HepG2 (cell line): Measurements from ENCODE around the gene RPL27A. TPM values are rescaled to one million over a fixed set of nuclear protein-coding genes. Genes with fewer than 3 reads are reported as not detected.
A peak's percentile ranks its signal among the peaks of the same experiment; 100 is the strongest.

Experiments
- CHCHD3 ChIP-seq: sonication (generic); formaldehyde crosslinking; IDR thresholded peaks from 2 replicates; pipeline ENCODE4 v1.8.0; 2022; ENCODE audit warnings: mild to moderate bottlenecking, missing genetic modification reagents, moderate library complexity
- CREM ChIP-seq, 2 experiments: sonication (generic) in 1 of 2; formaldehyde crosslinking in 1 of 2; IDR thresholded peaks; 2 replicates each; pipeline versions ENCODE4 v1.4.0 to v1.6.1; 2016 to 2020; ENCODE audit warnings: antibody characterized with exemption in 1 of 2, mild to moderate bottlenecking in 1 of 2, missing genetic modification reagents in 1 of 2
- GLI4 ChIP-seq: sonication (generic); formaldehyde crosslinking; IDR thresholded peaks from 2 replicates; pipeline ENCODE4 v1.5.1; 2020; ENCODE audit warnings: missing genetic modification reagents, mild to moderate bottlenecking, moderate library complexity, borderline replicate concordance
- JUND ChIP-seq: sonication (generic); formaldehyde crosslinking; IDR thresholded peaks from 2 replicates; pipeline ENCODE4 v1.8.0; 2022; ENCODE audit warnings: mild to moderate bottlenecking, missing genetic modification reagents
- MAX ChIP-seq: IDR thresholded peaks from 2 replicates; pipeline ENCODE4 v1.6.1; 2012; ENCODE audit warnings: inconsistent platforms
- MXD4 ChIP-seq: IDR thresholded peaks from 2 replicates; pipeline ENCODE4 v1.6.1; 2016; ENCODE audit warnings: mild to moderate bottlenecking, missing biosample characterization, missing genetic modification reagents
- PATZ1 ChIP-seq: sonication (generic); formaldehyde crosslinking; IDR thresholded peaks from 2 replicates; pipeline ENCODE4 v1.4.0; 2020; ENCODE audit warnings: missing genetic modification reagents
- PCBP1 ChIP-seq: fragments of 200-400 bp; formaldehyde crosslinking; IDR thresholded peaks from 2 replicates; pipeline ENCODE4 v1.6.1; 2017; ENCODE audit warnings: mild to moderate bottlenecking, low read depth, low read length, borderline replicate concordance
- POLR2A ChIP-seq, 2 experiments: IDR thresholded peaks; 2 replicates each; pipeline ENCODE4 v1.6.1; 2011; ENCODE audit warnings: low read depth in 2 of 2, low read length in 2 of 2, mild to moderate bottlenecking in 1 of 2, moderate library complexity in 1 of 2; ENCODE audit not compliant: insufficient read depth in 1 of 2
- SALL1 ChIP-seq: sonication (generic); formaldehyde crosslinking; IDR thresholded peaks from 2 replicates; pipeline ENCODE4 v1.8.0; 2022; ENCODE audit warnings: mild to moderate bottlenecking, missing genetic modification reagents
- SIX4 ChIP-seq: sonication (generic); formaldehyde crosslinking; IDR thresholded peaks from 2 replicates; pipeline ENCODE4 v1.4.0; 2020; ENCODE audit warnings: missing genetic modification reagents
- STAG1 ChIP-seq: sonication (generic); formaldehyde crosslinking; IDR thresholded peaks from 2 replicates; pipeline ENCODE4 v1.4.0; 2020; ENCODE audit warnings: missing genetic modification reagents
- TFAP4 ChIP-seq: sonication (generic); IDR thresholded peaks from 2 replicates; pipeline ENCODE4 v1.6.1; 2016; ENCODE audit warnings: low read depth, borderline replicate concordance
- ZBTB7B ChIP-seq: sonication (generic); formaldehyde crosslinking; IDR thresholded peaks from 2 replicates; pipeline ENCODE4 v1.4.0; 2020; ENCODE audit warnings: missing genetic modification reagents
- ZFP91 ChIP-seq: sonication (generic); formaldehyde crosslinking; IDR thresholded peaks from 2 replicates; pipeline ENCODE4 v1.9.0; 2022; ENCODE audit warnings: missing genetic modification reagents, mild to moderate bottlenecking, borderline replicate concordance
- ZMYM3 ChIP-seq: sonication (generic); formaldehyde crosslinking; IDR thresholded peaks from 2 replicates; pipeline ENCODE4 v1.5.1; 2020; ENCODE audit warnings: mild to moderate bottlenecking, missing genetic modification reagents
- ZNF225 ChIP-seq: sonication (generic); formaldehyde crosslinking; IDR thresholded peaks from 2 replicates; pipeline ENCODE4 v1.4.0; 2020; ENCODE audit warnings: mild to moderate bottlenecking, missing genetic modification reagents
- ZNF264 ChIP-seq: sonication (generic); formaldehyde crosslinking; IDR thresholded peaks from 2 replicates; pipeline ENCODE4 v1.4.0; 2020; ENCODE audit warnings: missing genetic modification reagents
- polyA plus RNA-seq, 8 experiments: library from polyadenylated mRNA; depleted of rRNA in 3 of 8; stranded (reverse) in 7 of 8; unstranded in 1 of 8; fragments of >200 nt; fragmentation: Illumina TruSeq in 4 of 8; extraction: Trizol in 4 of 8; gene quantifications; 2 replicates each; pipeline versions ENCODE4 v1.2.1 to v1.2.3, GENCODE V29; 2011 to 2016; ENCODE audit warnings: low read depth in 4 of 8, missing spikeins in 1 of 8, mixed read lengths in 1 of 8; ENCODE audit not compliant: insufficient read depth in 1 of 8
- total RNA-seq, 5 experiments: library from RNA; depleted of rRNA; stranded (reverse); fragments of >200 nt; fragmentation: Illumina TruSeq; extraction: Trizol; gene quantifications; 2 replicates each; pipeline ENCODE4 v1.2.3, GENCODE V29; 2016; ENCODE audit warnings: low read depth in 1 of 5
- TF ChIP-seq, protein P1 (sequence below): sonication (generic); formaldehyde crosslinking; IDR thresholded peaks from 2 replicates; pipeline ENCODE4 v1.8.0; 2022; ENCODE audit warnings: mild to moderate bottlenecking, missing genetic modification reagents
- TF ChIP-seq, protein P2 (sequence below): IDR thresholded peaks from 2 replicates; pipeline ENCODE4 v1.6.1; 2016; ENCODE audit warnings: mild to moderate bottlenecking

Gene RPL27A
- total and polyA plus RNA-seq, 2 of the 13 experiments (the other 11 are each of a cell fraction or from before 2014, with no cell fraction given): 1,531 to 2,153 TPM

GRCh38 chr11:8699903-8700302 lies 17.3 kb downstream of the RPL27A start (continued):
- peak; percentile 33; the same call in 1 of the 2 replicates for TF ChIP-seq STAG1
- peak; percentile 57; the same call in 1 of the 2 replicates for TF ChIP-seq ZFP91 (CRISPR knock-in tag)
- peak; percentile 61; the same call in 1 of the 2 replicates for TF ChIP-seq TFAP4
- TF ChIP-seq, protein P1, sequence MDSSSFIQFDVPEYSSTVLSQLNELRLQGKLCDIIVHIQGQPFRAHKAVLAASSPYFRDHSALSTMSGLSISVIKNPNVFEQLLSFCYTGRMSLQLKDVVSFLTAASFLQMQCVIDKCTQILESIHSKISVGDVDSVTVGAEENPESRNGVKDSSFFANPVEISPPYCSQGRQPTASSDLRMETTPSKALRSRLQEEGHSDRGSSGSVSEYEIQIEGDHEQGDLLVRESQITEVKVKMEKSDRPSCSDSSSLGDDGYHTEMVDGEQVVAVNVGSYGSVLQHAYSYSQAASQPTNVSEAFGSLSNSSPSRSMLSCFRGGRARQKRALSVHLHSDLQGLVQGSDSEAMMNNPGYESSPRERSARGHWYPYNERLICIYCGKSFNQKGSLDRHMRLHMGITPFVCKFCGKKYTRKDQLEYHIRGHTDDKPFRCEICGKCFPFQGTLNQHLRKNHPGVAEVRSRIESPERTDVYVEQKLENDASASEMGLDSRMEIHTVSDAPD (CRISPR knock-in tag): peak; percentile 38; the same call in 1 of the 2 replicates
- no peak for TF ChIP-seq CHCHD3 (CRISPR knock-in tag)
- TF ChIP-seq SIX4 (CRISPR knock-in tag): peak; percentile 39; the same call in 1 of the 2 replicates
- TF ChIP-seq MXD4 (CRISPR knock-in tag): 0 out of 2 replicates have a peak, but pooled peaks have one; percentile 28
- TF ChIP-seq MAX: peak; percentile 81
- TF ChIP-seq ZNF264 (CRISPR knock-in tag): peak; percentile 87; the same call in 1 of the 2 replicates
- TF ChIP-seq GLI4 (CRISPR knock-in tag): 0 out of 2 replicates have a peak, but pooled peaks have one; percentile 23
- TF ChIP-seq ZBTB7B (CRISPR knock-in tag): peak; percentile 50; the same call in 1 of the 2 replicates
- peak; percentile 68 for TF ChIP-seq ZMYM3 (CRISPR knock-in tag)
- TF ChIP-seq JUND (CRISPR knock-in tag): 0 out of 2 replicates have a peak, but pooled peaks have one; percentile 25
- TF ChIP-seq SALL1 (CRISPR knock-in tag): peak; percentile 55; the same call in 1 of the 2 replicates
- TF ChIP-seq ZNF225 (CRISPR knock-in tag): no peak
- TF ChIP-seq, protein P2, sequence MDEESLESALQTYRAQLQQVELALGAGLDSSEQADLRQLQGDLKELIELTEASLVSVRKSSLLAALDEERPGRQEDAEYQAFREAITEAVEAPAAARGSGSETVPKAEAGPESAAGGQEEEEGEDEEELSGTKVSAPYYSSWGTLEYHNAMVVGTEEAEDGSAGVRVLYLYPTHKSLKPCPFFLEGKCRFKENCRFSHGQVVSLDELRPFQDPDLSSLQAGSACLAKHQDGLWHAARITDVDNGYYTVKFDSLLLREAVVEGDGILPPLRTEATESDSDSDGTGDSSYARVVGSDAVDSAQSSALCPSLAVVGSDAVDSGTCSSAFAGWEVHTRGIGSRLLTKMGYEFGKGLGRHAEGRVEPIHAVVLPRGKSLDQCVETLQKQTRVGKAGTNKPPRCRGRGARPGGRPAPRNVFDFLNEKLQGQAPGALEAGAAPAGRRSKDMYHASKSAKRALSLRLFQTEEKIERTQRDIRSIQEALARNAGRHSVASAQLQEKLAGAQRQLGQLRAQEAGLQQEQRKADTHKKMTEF (CRISPR knock-in tag): 0 out of 2 replicates have a peak, but pooled peaks have one; percentile 30
- 0 out of 4 replicates have a peak, but pooled peaks have one; percentile 13 to 21 for TF ChIP-seq POLR2A (IDR thresholded peaks at IDR 0.05; ENCODE audit: insufficient read depth in 1 of 2, low read depth in 2 of 2, low read length in 2 of 2)
- TF ChIP-seq PATZ1 (CRISPR knock-in tag): peak; percentile 97
- TF ChIP-seq PCBP1: no peak
- TF ChIP-seq CREM (IDR thresholded peaks at IDR 0.05): peak; percentile 10; the same call in 1 of the 2 replicates
- no peak for TF ChIP-seq CREM (CRISPR knock-in tag; IDR thresholded peaks at IDR 0.05)
